ENCODE results near the gene NOL8.
A peak's percentile ranks its signal among the peaks of the same experiment; 100 is the strongest.

NOL8 gene

DNA sequence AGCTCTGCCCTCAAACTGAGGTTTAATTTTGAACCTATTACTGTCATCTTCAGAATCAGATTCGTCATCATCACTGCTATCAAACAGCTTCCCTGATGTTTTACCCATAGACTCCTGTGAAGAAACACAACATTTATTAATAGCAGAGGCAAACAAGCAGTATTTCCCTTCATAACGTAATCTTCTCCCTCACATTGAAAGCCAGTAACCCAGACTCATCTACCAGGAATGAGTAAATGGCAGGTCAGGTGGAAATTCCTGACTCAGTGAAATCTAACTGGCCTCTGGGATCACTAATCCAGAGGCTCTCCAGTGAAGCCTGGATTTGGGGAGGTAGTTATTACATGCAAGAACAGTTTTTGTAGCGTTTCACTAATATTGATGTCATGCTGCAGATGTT, 14.6 kb downstream of the NOL8 start:
- DNase-seq: no peak

DNA sequence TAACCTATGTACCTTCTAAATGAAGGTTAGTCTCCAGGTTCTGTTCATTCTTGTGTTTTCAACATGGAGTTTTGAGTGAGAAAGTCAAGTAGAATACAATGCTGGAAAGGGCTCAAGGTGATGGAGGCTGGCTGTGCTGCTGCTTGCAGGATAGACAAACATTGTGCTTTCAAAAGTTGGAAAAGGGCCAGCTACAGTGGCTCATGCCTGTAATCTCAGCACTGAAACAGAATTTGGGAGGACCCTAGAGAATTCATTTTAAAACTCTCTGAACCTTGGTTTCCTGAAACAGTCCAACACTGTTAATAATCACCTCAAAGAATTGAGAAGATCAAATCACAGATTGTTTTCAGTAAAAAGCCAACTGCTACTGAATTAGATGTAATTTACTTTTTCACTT, 16.3 kb downstream of the NOL8 start:
- DNase-seq: no peak

DNA sequence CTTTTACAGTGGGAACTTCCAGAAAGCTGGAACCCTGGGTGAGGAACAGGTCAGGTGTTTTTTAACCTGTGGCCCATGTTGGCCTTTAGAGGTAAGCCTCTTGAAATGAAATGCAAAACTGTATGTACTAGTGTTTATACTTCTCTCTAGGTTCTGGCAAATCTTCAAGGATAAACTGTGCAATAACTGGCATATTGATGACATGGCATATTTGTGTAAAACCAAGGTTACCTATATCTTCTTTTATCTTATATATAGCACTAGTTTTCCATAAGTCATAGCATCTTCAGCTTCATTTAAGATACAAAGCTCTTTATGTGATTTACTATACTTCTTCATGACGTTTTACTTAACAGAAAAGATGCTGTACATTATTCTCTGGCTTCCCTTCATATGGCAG, 24.2 kb downstream of the NOL8 start:
- no peak for DNase-seq

DNA sequence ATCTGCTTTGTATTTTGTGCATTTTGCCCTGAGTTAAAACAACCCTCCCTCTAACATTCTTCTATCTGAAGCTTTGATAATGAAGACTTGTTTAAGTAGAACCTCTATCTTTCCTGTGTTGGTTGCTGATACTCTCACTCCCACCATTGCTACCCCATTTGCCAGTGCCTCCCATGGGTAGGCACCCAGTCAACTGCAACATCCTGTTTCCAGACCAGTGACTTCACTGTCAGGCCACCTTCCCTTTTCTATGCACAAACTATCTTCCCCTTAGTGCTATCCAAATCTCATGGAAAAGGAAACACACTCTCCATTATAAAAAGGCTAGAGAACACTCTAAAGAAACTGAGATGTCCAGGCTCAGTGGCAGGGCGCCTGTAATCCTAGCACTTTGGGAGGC, 26.0 kb downstream of the NOL8 start:
- no peak for DNase-seq

DNA sequence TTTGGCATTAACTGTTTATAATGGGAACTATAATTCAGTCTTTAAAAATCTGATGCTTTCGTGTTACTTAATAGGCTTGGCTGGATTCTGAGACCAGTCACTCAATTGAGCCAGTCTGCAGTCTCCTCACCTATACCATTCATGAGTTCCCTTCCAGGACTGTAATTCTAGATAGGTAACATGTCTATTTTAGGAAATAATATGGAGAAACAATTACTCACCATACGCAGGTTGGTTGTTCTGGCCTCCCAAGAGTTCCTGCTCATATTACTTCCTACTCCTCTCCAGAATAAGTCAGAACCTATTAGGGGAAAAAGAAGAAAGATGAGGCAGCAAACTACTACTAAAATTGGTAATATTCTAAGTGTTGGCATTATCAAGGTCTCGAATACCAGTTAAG, 27.1 kb downstream of the NOL8 start:
- no peak for DNase-seq

DNA sequence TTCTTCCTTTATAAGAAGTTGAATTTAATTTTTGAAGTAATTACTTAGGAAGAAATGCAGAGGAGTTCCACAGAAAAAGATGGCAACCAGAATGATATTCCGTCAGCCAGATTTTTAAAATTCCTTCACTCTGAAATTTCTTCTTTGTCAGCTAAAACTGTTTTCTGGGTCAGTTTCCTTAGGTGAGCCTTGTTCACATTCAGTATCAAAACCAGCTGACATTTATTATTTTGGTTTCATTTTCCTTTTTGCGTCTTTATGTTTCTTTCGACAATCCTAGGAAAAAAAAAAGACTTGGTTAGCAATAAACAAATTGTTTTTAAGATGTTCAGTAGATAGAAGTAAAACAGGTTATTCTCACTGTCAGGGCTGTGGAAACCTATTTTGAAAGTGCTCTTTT, 27.5 kb downstream of the NOL8 start:
- DNase-seq: no peak

DNA sequence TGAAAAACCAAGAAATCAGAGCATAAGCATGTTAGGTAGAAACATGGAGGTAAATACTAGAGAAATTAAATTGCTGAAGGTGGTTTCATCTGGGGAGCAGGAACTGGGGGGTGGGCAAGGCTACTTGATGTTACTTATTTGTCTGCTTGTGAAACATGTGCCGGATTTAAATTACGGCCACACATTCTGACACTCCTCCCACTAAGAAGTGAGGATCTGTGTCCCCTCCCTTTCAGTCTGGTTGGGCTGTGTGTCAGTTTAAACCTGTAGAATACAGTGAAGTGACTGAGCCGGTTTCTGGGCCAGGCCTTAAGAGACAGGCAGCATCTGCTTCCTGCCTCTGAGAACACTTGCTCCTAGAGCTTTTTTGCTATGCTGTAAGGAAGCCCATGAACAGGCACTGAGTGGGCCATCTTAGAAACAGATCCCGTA, 29.3 kb downstream of the NOL8 start:
- DNase-seq: no peak

DNA sequence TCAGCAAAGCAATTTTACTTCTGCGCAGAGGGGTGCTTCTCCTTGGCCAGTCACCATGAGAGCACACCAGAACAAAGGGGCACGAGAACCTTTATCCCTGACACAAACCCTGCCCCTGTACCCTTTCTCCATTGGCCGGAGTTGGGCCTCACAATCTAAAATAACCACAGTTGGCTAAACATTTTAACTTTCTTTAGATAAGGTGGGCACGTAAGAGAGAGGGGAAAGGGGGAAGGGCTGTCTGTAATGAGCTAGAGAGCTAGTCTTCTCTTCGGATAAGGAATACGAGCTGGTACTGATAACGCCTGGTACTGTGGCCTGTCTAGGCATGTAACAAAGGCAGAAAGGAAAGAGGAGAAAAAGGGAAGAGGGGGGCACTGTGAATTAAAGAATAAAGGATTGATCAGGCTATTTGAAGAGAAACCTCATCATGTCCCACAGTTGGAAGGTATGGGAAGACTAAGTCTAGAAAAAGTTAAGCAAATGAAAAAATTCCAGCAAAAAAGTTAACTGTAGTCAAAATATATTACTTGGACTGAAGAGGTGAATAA, 29.8 kb downstream of the NOL8 start:
- DNase-seq: no peak

DNA sequence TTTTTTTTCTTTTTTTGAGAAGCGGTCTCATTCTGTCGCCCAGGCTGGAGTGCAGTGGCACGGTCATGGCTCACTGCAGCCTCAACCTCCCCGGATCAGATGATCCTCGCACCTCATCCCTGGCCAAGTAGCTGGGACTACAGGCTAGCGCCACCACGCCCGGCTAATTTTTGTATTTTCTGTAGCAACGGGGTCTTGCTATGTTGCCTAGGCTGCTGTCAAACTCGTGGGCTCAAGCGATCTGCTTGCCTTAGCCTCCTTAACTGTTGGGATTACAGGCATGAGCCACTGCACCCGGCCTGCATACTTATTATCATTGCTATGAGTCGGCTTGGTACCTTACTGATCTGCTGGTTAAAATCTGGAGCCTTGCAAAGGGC, 30.9 kb downstream of the NOL8 start:
- no peak for DNase-seq

DNA sequence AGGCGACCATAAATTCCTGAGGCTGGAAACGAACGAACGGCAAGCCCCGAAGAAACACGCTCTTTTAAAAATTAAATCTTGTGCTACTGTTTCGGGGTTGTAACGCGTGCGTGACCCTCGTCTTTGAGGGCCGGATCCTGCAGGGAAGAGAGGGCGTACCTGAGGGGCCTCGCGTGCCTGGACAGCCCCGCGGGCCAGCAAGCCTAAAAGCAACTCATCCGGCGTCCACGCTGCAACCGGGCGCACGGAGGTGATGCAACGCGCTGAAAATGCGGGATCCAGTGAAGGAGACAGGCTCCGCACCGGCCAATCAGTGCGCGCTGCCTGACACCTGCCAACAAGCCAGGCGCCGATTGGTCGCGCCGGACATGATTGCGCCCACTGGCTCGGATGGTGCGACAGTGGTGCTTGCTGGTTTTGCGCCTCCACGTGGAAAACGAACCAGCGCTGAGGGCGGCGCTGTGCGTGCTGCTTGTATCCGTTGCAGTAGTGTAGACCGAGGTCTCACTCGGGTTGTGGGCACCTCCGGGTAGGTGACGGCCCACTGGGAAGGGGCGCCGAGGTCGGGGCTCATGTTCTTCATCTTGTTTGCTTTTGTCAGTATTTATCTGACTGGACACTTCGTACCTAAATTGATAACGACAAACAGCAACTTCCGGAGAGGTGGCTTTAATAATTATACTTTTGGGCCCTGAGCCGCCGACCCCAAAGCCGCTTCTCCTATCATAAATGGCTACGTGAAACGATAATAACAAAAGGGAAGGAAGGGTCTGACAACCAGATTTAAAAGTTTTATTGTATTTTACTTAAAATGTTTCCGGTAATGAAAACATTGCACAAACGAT, 31.5 kb downstream of the NOL8 start, which contains the start of gene IARS1:
TSS of gene IARS1 (minus strand) at position 246 of the 845 bp plus-strand sequence. CDS start 4,278 bp downstream, outside the sequence.
- peak; percentile 98 for DNase-seq

DNA sequence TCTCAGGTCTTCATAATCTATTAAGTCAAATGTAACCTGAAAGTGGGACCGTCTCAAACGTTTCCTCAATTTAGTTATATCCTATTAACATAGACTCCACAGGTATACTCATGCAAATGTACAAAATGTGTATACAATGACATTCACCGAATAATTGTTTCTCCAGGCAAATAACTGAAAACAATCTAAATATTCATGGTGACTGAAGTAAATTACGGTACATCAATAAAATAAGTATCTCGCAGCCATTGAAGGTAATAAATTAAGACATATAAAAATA, 32.1 kb downstream of the NOL8 start:
- DNase-seq: no peak

DNA sequence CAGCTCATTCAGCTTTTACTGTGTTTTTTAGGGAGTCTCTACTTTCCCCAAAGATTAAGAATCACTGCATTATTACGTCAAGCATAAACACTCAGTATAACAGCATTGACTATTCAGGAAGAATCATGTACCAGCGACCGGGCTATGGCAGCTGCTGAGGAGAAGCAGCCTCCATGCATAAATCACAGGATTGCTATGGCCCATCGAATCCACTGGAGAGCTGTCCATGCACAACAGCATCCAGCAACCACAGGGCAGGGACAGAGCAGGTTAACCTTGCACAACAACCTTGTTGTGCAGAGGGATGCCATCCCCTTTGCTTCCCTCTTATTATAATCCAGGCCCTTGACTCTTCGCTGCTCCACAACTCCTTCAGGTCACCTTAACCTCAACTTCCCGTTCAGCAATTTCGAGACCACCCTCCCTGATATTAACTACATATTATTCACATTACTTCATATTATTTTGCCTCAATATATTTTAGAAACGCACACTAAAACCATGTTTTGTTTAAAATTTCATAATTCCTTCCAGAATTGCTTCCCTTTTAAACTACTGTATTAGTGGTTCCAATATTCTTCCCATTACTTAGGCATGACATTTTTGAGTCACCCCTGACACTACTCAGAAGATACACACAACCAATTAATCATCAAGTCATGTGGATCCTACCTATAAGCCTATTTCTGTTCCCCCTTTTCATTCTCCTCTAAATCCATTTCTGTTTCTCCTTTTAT, 32.6 kb downstream of the NOL8 start:
- no peak for DNase-seq

DNA sequence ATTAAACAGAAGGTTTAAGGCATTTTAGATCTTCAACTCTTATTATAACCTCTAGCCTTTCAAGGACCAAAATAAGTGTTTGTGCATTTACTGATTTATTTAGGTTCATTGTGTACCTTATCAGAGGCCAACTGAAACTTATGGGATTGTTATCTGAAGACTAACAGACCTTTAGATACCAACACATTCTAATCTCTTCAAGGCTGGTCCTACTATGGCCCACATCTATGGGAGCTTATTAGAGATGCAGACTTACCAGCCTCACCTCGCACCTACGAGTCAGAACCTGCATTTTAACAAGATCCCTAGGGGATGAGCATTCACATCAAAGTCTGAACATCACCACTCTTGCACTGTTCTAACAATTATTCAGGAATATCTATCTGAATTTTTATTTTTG, 33.6 kb downstream of the NOL8 start:
- DNase-seq: no peak

DNA sequence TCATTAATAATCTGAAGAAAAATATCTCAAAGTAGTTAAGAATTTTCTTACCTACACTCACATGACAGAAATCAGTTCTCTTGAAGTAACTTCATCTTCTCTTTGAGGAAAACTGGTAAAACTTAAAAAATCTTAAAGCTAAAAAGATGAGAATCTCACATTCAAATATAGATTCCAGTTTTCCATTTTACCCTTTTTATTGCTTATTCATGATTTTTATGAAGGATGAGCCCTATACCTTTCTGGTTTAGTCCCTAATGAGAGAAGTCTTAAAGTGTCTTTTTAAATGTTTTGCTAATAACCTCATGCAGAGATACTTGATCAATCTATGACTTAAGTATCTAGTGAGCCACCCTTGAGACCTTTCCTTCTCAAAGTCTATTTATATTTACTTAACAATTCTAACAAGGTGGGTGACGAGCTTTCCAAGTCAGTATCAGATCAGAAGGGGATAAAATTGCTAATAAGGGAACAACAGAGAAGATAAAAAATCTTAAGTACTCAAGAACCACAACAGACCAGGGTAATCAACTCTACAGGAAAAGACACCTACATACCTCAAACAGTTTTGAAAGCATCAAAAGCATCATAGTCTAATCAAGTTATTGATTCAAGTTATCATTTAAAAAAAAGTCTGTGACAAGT, 34.2 kb downstream of the NOL8 start:
- DNase-seq: no peak

DNA sequence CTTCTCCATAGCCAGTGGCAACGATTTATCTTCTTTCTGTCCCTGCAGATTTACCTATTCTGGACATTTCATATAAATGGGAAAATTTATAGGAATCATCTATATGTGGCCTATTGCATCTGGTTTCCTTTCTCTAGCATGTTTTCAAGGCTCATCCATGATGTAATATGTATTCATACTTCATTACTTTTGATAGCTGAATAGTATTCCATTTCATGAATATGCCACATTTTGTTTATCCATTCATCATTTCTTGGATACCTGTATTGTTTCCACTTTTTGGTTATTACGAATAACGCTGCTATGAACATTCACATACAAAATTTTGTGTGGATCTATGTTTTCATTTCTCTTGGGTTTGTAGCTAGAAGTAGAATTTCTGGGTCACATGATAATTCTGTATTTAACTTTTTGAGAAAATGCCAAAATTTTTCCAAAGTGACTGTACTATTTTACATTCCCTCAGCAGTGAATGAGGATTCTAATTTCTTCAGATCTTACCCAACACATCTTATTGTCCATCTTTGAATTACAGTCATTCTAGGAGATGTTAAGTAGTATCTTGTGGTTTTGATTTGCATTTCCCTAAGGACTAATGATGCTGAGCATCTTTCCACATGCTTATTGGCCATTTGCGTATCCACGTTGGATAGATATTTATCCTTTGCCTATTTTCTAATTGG, 35.3 kb downstream of the NOL8 start:
- DNase-seq: no peak

DNA sequence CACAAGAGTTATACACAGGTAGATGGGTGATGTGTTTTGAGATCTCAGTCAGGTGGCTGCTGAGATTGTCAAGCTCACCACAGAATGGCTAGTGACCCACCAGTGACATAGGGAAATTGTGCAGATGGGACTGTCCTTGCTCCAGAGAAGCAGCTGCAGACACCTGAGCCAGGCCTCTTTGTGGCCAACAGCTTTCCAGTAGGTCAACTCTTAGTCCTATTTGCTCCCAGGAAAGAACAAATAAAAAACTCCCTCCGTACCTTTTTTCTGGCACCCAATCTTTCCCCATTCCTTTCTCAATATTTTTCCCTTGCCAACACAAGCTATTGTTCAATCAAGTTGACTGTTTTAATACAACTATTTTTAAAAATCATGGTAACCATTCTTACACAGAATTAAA, 45.8 kb downstream of the NOL8 start:
- DNase-seq: no peak

DNA sequence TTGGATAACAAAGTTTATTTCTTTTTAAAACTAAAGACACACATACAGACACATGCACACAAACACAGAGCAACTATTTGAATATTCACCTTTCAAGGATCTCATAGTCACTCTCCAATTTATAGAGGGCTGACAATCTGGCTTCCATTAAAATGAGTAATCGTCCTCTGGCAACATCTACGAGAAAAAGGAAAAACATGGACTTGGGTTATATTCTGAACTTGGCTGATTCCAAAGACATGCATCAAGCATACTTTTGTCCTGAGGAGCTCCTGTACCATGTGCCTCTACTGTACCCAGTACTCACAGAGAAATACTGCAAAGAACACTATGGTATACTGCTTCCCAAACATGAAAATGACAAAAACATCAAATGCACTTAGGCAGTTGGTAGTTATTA, 47.0 kb downstream of the NOL8 start:
- no peak for DNase-seq

DNA sequence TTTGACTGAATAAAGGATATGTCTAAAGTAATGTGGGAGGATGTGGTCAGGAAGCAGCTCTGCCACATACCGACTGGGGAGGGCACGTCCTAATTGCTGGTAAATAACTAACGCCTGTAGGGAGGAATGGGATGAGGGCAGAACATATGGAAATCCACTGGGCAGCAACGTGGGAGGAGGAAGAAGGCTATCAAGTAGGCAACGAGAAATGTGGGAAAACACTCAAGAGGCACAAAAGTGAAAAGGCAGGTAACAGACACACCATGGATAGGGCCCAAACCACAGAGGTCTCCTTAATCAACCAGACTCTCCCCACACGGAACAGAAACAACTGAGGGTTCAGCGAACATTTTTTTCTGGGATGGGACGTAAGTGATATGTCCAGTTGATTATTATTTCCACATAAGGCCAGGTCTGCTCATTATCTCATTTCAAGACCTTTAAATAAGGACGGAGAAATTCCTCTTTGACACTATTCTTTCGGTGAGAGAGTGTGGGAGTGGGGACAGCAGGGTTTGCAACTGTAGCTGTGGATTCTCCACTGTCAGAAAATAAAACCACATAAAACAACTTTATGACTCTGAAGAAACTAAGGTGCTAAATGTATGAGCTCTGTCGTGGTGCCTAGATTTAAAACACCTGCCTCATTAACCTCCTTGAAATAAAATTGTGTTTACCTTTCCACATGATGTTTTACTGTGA, 48.7 kb downstream of the NOL8 start:
- DNase-seq: no peak

DNA sequence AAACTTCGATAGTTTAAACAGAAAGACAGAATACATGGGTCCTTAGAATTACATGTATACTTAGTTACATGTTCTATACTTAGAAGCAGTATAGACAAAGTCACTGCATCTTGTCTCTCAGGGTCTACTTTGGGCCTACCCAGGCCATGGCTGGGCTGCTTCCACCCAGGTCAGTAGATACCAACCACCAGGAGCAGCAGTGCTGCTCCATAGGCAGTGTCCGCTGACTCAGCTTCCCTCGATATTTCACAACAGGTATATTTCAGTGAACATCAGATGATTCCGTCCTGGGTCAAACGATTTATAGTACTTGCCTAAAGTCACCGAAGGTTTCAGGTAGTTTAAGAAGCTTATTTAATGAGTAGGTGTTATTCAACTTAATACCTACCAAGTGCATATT, 49.6 kb downstream of the NOL8 start:
- DNase-seq: no peak

DNA sequence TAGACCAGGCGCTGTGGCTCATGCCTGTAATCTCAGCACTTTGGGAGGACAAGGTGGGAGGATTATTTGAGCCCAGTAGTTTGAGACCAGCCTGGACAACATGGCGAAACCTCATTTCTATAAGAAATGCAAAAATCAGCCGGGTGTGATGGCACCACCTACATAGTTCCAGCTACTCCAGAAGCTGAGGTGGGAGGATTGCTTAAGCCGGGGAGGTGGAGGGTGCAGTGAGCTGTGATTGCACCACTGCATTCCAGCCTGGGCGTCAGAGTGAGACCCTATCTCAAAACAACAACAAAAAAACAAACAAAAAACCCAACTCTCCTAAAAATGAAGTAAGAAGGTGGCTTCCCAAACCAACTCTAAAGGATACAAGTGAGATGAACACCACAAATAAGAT, 54.6 kb downstream of the NOL8 start:
- no peak for DNase-seq

DNA sequence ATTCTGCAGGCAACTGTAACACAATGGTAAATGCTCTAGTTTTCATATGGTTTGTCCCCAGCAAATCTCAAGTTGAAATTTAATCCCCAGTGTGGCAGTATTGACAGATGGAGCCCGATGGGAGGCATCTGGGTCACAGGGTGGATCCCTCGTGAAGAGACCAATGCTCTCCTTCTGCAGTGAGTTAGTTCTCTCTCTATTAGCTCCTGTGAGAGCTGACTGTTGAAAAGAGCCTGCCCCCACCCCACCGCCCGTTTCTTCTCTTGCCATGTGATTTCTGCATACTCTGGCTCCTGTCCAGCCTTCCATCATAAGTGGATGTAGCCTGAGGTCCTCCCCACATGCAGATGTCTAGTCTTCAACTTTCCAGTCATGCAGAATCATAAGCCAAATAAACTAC, 58.7 kb downstream of the NOL8 start:
- no peak for DNase-seq

DNA sequence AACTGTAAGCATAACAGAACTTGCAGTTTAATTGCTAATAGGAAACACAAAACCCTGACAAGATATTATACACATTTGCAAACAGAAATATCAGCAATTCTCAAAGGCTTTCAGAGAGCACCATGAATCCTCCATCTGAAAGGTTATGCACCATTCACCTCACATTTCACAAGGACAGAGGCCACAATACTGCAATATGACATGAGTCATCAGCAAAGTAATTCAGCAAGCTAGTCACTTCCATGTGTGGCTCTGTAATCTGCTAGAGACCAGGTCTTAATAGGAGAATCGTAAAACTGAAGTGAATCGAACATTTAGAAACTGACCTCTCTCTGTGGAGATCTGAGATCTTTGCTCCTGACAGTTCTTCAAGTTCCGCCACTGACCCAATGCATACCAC, 60.0 kb downstream of the NOL8 start:
- no peak for DNase-seq

DNA sequence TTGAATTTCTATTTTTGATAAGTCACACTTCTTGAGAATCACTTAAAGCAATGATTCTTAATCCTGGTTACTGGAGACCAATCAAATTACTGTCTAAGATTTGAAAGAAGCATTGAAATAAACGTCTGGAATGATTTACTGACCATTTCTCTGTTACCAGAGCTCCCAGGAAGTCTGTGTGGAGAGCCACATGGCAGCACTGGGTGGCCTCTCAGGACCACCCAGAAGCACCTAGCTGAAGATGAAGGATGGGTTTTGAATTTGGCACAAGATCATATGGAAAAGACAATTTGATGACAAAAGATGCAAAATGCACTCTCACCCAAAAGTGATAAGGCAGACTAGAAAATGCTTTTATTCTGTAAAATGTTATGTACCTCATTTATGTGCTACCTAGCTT, 62.0 kb downstream of the NOL8 start:
- DNase-seq: no peak

Data from midbrain (tissue), 1 donor.